GM18519 (cell line): ENCODE measurements around the gene HEPH.
"Not testable (repeated sequence)": the region's sequence is repeated elsewhere in the genome, so short reads cannot be mapped to it uniquely, and the experiment has no call there.

Experiments used
- ATAC-seq: cut with Tn5 transposase; IDR thresholded peaks from one replicate; pipeline ENCODE4 v1.9.1; 2021; ENCODE audit warnings: mild to moderate bottlenecking, moderate library complexity; ENCODE audit not compliant: unreplicated experiment, low FRiP score

Gene HEPH

DNA sequence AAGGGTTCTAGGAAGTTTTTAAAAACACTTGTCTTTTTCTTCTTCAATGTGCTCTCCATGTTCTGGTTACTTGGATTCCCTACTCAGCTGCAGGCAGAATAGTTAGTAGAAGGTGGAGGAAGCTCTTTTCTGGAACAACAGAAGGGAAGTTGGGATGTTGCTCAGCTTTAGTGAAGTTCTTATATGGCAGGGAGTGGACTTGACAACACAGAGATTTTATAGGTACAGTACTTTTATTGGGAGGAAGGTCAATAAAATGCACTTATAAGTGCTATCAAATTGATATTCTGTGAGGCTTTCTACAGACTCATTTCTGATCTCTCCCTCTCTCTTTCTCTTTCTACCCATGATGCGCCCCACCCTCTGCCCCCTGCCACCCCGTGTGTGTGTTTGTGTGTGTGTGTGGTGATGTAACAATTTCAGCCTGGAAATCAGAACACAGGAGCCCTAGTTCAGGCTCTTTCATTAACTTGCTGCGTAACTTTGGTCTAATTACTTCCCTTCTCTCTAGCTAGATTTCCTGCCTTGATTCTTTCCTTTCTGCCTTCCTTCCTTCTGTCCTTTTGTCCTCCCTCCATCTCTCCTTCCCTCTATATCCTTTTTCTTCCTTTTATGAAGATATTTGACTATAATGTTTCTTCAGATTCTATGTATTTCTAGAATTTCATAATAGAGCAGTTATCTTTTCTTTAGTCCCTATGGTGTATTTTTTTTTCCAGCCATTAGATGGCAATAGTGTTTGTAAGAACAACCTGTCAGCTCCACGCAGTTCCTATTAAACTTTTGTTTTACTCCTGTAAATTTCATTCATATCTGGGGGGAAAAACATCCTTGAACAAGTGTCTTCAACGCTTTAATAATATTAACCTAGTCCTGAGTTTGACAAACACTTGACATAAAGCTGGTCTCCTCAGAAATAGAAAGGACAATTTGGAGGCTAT, 37.1 kb downstream of the HEPH start:
- no peak for ATAC-seq

GRCh38 chrX:66203114-66203513, 39.1 kb downstream of the HEPH start:
- ATAC-seq = no peak

GRCh38 chrX:66221856-66222255, 57.8 kb downstream of the HEPH start:
- no peak for ATAC-seq

DNA sequence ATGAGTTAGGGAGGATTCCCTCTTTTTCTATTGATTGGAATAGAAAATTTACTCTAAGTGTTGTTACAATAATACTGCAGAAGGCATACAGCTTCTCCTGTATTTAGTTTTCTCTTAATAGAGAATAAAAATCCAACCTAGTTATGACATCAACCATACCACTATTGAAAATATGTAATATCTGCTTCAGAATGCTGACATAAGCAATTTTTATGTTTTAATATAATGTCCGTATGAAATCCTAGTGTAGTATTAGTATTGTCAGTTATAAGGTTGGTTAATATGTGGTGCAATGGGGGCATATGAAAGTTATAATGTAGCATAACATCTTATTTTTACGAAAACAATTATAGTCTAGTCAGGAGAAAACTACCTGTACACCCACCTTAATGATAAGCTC, 68.2 kb downstream of the HEPH start:
- no peak for ATAC-seq

- no peak for ATAC-seq
These were observed 69.2 kb downstream of the HEPH start for GRCh38 chrX:66233209-66233608.

DNA sequence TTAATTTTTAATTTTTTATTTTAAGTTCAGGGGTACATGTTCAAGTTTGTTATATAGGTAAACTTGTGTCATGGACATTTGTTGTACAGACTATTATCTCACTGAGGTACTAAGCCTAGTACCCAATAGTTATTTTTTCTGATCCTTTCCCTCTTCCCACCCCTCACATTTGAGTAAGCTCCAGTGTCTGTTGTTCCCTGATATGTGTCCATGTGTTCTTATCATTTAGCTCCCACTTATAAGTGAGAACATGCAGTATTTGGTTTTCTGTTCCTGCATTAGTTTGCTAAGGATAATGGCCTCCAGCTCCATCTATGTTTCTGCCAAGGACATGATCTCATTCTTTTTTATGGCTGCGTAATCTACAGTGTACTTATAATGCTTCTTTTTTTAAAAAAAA, 69.9 kb downstream of the HEPH start:
- not testable (repeated sequence) for ATAC-seq

GRCh38 chrX:66255359-66255967, 91.4 kb downstream of the HEPH start:
- no peak for ATAC-seq

DNA sequence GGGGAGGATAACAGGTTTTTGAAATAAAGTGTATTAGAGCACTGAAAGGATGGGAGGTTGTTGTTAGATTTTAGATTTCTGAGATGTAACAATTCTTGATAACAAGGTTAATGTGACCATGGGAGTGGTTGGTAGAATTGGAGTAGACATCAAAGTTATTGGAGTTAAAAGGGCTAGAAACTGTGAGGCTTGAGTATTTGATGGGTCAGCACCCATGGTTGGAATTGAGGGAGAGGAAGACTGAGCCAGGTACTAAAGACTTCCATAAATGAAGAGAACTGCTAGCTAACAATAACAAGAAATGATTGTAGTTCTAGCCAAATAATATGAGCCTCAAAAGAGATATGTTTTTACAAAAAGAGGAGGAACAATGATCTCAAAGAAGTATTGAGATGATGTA, 98.8 kb downstream of the HEPH start:
- no peak for ATAC-seq
